Astrocyte of the spinal cord (primary cell): ENCODE measurements around the gene PRRX2.
"Not testable (repeated sequence)": the region's sequence is repeated elsewhere in the genome, so short reads cannot be mapped to it uniquely, and the experiment has no call there.

ENCODE experiments used
- DNase-seq: peaks from one replicate; pipeline ENCODE4 v3.0.0; 2011; ENCODE audit warnings: low read depth, low spot score
- H3K4me3 ChIP-seq: 2 replicates; pipeline ENCODE4 v1.5.1; 2011; ENCODE audit warnings: low read depth, mild to moderate bottlenecking, low read length, moderate library complexity
- CTCF ChIP-seq: IDR thresholded peaks from 2 replicates; pipeline ENCODE4 v1.5.1; 2012; ENCODE audit warnings: low read depth, mild to moderate bottlenecking, low read length, inconsistent platforms
- in situ Hi-C: cut with HindIII; loops from 2 replicates; pipeline ENCODE4 v1.10.0; 2017; ENCODE audit warnings: low sequenced_read_pairs

PRRX2 gene

GRCh38 chr9:129759319-129759718 lies 93.9 kb downstream of the PRRX2 start:
- H3K4me3 ChIP-seq = no peak overlapping the region
- DNase-seq = no peak
- in situ Hi-C loops = no loop called here
- no peak for TF ChIP-seq CTCF

- no peak for TF ChIP-seq CTCF
- H3K4me3 ChIP-seq = no peak overlapping the region
- DNase-seq = no peak
- in situ Hi-C loops = no loop called here
Measured at GRCh38 chr9:129759804-129760502, 94.5 kb downstream of the PRRX2 start.

- DNase-seq, H3K4me3 ChIP-seq, in situ Hi-C loops: not testable (repeated sequence)
Measured at GRCh38 chr9:129760784-129761183, 95.3 kb downstream of the PRRX2 start.

GRCh38 chr9:129761293-129761900 lies 96.0 kb downstream of the PRRX2 start:
- no peak for TF ChIP-seq CTCF

GRCh38 chr9:129761901-129762369 lies 96.5 kb downstream of the PRRX2 start:
- H3K4me3 ChIP-seq = no peak overlapping the region
- in situ Hi-C loops = no loop called here
- no peak for TF ChIP-seq CTCF
- peak; percentile 43 for DNase-seq

More at GRCh38 chr9:129761293-129761900, 96.0 kb downstream of the PRRX2 start:
- in situ Hi-C loops = no loop called here
- no peak overlapping the region for H3K4me3 ChIP-seq
- peak; percentile 22 for DNase-seq

- in situ Hi-C loops, H3K4me3 ChIP-seq: not testable (repeated sequence)
- peak; percentile 85 for DNase-seq
Measured at GRCh38 chr9:129762370-129762984, 97.0 kb downstream of the PRRX2 start.

- peak; percentile 50 for DNase-seq
- H3K4me3 ChIP-seq = no peak overlapping the region
- no peak for TF ChIP-seq CTCF
- in situ Hi-C loops = no loop called here
Measured at GRCh38 chr9:129762985-129763926, 97.8 kb downstream of the PRRX2 start.
